ENCODE measurements around the gene MASP1.
A peak's percentile ranks its signal among the peaks of the same experiment; 100 is the strongest.

MASP1 gene, protein sequence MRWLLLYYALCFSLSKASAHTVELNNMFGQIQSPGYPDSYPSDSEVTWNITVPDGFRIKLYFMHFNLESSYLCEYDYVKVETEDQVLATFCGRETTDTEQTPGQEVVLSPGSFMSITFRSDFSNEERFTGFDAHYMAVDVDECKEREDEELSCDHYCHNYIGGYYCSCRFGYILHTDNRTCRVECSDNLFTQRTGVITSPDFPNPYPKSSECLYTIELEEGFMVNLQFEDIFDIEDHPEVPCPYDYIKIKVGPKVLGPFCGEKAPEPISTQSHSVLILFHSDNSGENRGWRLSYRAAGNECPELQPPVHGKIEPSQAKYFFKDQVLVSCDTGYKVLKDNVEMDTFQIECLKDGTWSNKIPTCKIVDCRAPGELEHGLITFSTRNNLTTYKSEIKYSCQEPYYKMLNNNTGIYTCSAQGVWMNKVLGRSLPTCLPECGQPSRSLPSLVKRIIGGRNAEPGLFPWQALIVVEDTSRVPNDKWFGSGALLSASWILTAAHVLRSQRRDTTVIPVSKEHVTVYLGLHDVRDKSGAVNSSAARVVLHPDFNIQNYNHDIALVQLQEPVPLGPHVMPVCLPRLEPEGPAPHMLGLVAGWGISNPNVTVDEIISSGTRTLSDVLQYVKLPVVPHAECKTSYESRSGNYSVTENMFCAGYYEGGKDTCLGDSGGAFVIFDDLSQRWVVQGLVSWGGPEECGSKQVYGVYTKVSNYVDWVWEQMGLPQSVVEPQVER

DNA sequence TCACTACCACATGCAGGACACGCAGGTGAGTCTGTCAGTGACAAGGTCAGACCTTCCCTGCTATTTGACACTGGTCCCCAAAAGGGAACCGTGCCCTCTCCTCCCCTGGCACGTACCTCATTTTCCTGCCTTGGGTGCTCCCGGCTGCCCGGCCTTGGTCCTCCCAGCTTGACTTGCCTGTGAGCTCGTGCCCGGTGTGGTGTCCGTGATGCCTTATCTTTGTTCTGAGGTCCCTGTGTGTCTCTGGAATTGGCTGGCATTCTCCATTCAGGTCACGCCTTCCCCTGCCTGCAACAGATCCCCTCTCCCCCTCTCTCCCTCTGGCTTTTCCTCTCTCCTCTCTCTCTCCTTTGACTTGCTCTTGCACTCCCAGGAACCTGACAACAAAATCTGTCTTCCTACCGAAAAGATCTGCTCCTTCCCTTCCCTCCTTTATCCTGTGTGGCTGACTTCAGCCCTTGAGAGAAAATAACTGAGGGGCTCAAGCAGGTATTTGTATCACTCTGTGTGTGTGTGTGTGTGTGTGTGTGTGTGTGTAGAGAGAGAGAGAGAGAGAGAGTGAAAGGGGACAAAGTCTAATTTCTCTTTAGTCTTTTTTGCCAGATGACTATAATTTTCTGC lies at the start of gene MASP1:
Gene MASP1 (minus strand): TSS at position 226 of the 621 bp plus-strand sequence. CDS start 105 bp downstream, at position 121.
- DNase-seq (ENCODE audit: low read depth) = no peak

DNA sequence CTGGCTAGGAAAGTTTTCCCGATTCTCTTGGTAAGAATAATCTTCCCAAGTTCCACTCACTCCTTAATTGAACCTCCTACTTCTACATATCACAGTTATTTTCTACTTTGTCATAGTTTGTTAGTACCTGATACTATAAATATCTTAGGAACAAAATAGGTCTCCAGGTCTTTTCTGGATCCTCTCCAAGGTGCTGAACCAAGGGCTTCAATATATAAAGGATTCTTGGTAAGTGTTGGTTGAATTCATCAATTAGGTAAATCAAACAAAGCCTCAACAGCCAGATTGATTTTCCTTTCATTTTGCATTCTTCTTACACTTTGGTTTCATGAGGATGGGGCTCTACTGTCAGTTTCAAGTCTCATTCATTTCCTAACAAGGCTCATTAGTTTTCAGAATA lies 49.0 kb upstream of the MASP1 start:
- DNase-seq (ENCODE audit: low read depth) = no peak

DNA sequence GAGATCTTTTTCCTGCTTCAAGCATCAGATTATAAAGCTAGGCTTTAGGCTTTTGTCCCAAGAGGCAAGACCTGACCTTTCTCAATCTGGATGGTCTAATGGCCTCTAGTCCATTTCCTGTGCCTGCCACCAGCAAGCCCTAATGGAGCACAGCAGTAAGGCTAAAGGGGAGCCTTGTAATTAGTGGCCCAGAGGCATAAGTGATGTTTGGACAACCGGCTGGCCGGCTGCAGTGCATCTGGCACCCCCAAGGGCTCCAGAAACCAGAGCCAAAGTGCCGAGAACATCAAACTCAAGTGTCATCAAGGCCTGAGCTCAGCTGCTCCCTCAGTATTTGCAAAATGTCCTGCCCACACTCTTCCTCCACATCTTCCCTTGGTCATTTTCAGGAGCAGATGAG lies 44.8 kb upstream of the MASP1 start:
- no peak for DNase-seq (ENCODE audit: low read depth)

GRCh38 chr3:187334904-187335303 lies 43.4 kb upstream of the MASP1 start:
- no peak for DNase-seq (ENCODE audit: low read depth)

- no peak for DNase-seq (ENCODE audit: low read depth)
Observed at GRCh38 chr3:187328691-187329090, 37.2 kb upstream of the MASP1 start.

DNA sequence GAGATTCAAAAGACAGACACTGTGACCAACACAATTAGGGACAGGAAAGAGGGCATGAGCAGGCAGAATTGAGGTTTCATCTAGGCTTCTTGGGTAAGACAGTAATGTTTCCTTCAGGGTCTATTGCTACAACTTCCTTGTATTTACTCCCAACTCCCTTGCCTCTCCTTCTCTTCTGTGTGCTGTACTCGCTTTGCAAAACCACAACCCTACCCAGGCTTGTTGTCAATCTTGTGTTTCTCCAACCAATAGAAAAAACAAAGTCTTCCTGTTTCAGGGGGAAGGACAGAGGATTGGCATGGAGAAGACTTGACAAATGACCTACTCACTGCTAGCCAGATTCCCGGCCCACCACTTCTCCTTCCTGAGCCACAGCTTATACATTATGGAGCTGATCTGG lies 36.3 kb upstream of the MASP1 start:
- no peak for DNase-seq (ENCODE audit: low read depth)

- DNase-seq (ENCODE audit: low read depth) = no peak
Observed at GRCh38 chr3:187325632-187326031, 34.1 kb upstream of the MASP1 start.

- DNase-seq (ENCODE audit: low read depth) = no peak
Observed at GRCh38 chr3:187323091-187323490, 31.6 kb upstream of the MASP1 start.

- no peak for DNase-seq (ENCODE audit: low read depth)
Observed at GRCh38 chr3:187322291-187322690, 30.8 kb upstream of the MASP1 start.

GRCh38 chr3:187321766-187322165 lies 30.2 kb upstream of the MASP1 start:
- no peak for DNase-seq (ENCODE audit: low read depth)

- peak; percentile 33 for DNase-seq (ENCODE audit: low read depth)
Observed at GRCh38 chr3:187319699-187320302, 28.3 kb upstream of the MASP1 start.

DNA sequence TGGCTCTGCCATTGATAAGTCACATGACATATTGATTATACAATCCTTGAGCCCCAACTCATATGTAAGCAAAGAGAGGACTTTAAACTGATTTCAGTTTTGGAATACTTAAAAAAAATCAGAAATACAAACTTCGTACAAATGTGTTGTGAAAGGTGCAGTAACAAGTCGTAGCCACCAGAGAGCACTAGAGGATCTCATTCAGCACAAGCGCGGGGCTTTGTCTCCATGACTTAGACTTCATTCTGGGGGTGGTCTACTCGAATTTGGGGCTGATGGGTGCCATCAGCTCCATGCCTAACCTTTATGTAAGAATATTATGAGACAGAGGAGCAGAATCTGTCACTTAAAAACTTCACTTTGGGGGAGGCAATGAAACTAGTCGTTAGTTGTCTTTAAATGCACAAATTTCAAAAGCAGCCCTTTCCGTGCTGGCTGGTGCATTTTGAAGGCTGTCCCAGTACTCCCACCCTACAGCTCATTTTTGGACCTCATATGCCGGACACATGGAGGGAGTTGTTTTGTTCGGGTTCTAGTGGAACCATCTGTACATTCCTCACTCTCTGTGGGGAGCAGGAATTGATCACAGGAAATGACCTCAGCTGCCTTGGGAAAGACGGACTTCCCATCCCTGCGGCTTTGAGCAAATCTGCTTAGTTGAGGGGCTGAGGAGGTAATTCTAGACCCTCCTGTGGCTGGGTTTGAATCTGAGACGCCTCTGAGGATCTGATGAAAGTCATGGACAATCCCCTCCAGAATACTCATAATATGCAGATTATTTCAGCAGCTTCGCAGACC lies 27.5 kb upstream of the MASP1 start:
- DNase-seq (ENCODE audit: low read depth) = peak; percentile 7

- DNase-seq (ENCODE audit: low read depth) = no peak
Observed at GRCh38 chr3:187315872-187316271, 24.3 kb upstream of the MASP1 start.

- no peak for DNase-seq (ENCODE audit: low read depth)
Observed at GRCh38 chr3:187314176-187314575, 22.6 kb upstream of the MASP1 start.

GRCh38 chr3:187310954-187311470 lies 19.5 kb upstream of the MASP1 start:
- no peak for DNase-seq (ENCODE audit: low read depth)

DNA sequence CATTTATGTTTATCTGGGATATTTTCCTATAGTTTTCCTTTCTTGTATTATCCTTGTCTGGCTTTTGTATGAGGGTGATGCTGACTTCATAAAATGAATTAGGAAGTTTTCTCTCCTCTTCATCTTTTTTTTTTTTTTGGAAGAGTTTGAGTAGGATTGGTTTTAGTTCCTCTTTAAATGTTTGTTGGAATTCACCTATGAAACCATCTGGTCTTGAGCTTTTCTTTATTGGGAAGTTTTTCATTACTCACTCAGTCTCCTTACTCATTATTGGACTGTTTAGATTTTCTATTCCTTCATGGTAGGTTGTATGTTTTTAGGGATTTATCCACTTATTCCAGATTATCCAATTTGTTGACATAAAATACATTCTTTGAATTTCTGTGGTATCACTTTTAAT lies 18.7 kb upstream of the MASP1 start:
- DNase-seq (ENCODE audit: low read depth) = no peak

DNA sequence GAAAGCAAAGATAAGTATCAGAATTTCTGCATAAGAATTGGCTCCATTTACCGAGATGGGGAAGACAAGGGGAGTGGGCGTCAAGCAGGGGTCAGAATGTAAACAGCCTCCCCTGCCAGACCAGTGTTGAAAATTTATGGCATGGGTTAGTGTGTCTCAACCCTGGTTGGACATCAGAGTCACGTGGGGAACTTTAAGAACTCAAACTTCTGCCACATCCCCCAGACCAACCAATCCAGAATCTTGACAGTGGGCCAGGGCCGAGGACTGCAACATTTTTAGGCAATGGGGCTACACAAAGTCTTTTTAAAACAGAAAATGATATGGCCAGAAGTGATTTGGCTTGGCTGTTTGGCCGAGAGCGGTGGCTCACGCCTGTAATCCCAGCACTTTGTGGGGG lies 14.3 kb upstream of the MASP1 start:
- DNase-seq (ENCODE audit: low read depth) = no peak

GRCh38 chr3:187299611-187300010 lies 8.1 kb upstream of the MASP1 start:
- no peak for DNase-seq (ENCODE audit: low read depth)

DNA sequence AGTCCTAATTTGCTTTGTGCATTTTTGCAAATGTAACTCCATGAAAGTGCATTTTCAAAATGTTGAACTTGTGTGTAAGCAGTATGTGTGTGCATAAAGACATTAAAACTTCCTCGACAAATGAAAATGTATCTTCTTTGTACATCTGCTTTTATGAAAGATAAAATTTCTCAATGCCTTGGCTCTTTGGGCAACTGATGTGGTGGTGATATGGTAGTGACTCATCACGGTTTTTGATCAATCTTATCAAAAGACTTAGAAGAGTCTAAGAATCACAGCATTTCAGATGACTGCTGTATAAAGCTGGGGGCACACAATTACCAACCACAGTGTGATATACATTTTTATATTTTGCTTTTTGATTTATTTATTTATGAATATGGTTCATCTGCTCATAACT lies 5.4 kb upstream of the MASP1 start:
- no peak for DNase-seq (ENCODE audit: low read depth)

- no peak for DNase-seq (ENCODE audit: low read depth)
Observed at GRCh38 chr3:187296058-187296457, 4.5 kb upstream of the MASP1 start.

DNA sequence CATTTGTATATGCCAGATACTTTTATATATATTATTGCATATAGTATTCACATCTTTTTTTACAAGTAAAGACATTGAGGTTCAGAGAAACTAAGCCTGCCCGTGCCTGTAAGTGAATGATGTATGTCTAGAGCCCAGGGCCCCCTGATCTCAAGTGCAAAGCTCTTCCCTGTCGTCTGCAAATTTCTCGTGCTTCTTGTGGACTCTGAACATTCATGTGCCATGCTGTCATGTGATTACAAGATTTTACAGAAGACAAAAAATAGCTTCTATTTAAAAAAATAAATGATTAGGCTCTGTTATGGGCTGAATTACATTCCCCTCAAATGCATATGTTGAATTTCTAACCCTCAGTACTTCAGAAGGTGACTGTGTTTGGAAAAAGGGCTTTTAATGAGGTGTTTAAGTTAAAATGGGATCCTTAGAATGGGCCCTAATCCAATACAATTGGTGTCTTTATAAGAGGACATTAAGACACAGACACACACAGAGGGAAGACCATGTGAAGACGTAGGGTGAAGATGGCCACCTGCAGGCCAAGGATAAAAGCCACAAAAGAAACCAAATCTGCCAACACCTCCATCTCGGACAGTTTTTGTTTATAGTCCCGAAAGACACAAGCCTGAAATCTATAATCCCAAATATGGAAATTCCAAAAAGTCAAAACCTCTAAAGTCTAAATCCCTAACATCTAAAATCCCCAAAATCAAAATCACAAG lies 3.9 kb upstream of the MASP1 start:
- no peak for DNase-seq (ENCODE audit: low read depth)
